H1 (cell line): ENCODE data around the gene GRHL3. TPM values are rescaled to one million over a fixed set of nuclear protein-coding genes. Genes with fewer than 3 reads are reported as not detected.
A peak's percentile ranks its signal among the peaks of the same experiment; 100 is the strongest.

Experiments
- CTCF ChIA-PET: fragments of 300-600 bp; sonication (Branson Sonifier 250); formaldehyde crosslinking; loops from one replicate; lab custom pipeline; 2021; ENCODE audit not compliant: partially characterized antibody; lab: Charles Lee
- POLR2A ChIA-PET: fragments of 300-600 bp; sonication (Branson Sonifier 250); formaldehyde crosslinking; loops from one replicate; lab custom pipeline; 2021; ENCODE audit warnings: inconsistent platforms; ENCODE audit not compliant: partially characterized antibody; lab: Charles Lee
- DNase-seq, 2 experiments: peaks; one replicate each; pipeline versions ENCODE4 v3.0.0 to v3.0.0-alpha.2; 2010 to 2022; ENCODE audit warnings: low spot score in 2 of 2, low read depth in 1 of 2, mixed read lengths in 1 of 2
- FAIRE-seq: peaks from 2 replicates; lab custom pipeline; 2011; peaks lifted over from hg19 to GRCh38; lab: Jason Lieb, UNC
- H2AFZ ChIP-seq: 2 replicates; pipeline ENCODE4 v1.8.1; 2012; ENCODE audit warnings: low read length, inconsistent platforms
- H2AK5ac ChIP-seq: 2 replicates; pipeline ENCODE4 v1.6.1; 2013; ENCODE audit warnings: low read depth, low read length
- H2BK120ac ChIP-seq: replicated peaks from 2 replicates; pipeline ENCODE3; 2013; ENCODE audit warnings: low read depth, low read length, inconsistent platforms
- H2BK12ac ChIP-seq: 2 replicates; pipeline ENCODE4 v1.6.1; 2013; ENCODE audit warnings: low read depth, low read length
- H2BK15ac ChIP-seq: 2 replicates; pipeline ENCODE4 v1.6.1; 2013; ENCODE audit warnings: low read length
- H2BK20ac ChIP-seq: 2 replicates; pipeline ENCODE4 v1.6.1; 2013; ENCODE audit warnings: low read length
- H2BK5ac ChIP-seq: 2 replicates; pipeline ENCODE4 v1.6.1; 2013; ENCODE audit warnings: low read depth, low read length
- H3K14ac ChIP-seq: 2 replicates; pipeline ENCODE4 v1.6.1; 2013; ENCODE audit warnings: inconsistent platforms; ENCODE audit not compliant: insufficient read length
- H3K18ac ChIP-seq: 2 replicates; pipeline ENCODE4 v1.6.1; 2013; ENCODE audit warnings: low read length; ENCODE audit errors: extremely low read depth
- H3K23ac ChIP-seq: 2 replicates; pipeline ENCODE4 v1.6.1; 2013; ENCODE audit warnings: inconsistent platforms; ENCODE audit not compliant: insufficient read length
- H3K23me2 ChIP-seq: 2 replicates; pipeline ENCODE4 v1.6.1; 2013; ENCODE audit warnings: low read depth, low read length
- H3K27ac ChIP-seq: 2 replicates; pipeline ENCODE4 v1.6.1; 2011; ENCODE audit warnings: low read depth, low read length, inconsistent platforms
- H3K27me3 ChIP-seq, 4 experiments: replicated peaks in 1 of 4; 1 replicate in 1 of 4; 2 replicates in 3 of 4; pipeline versions ENCODE4 v1.6.1 to v1.8.1; 2011 to 2013; ENCODE audit warnings: low read length in 3 of 4, mild to moderate bottlenecking in 3 of 4, inconsistent platforms in 2 of 4, mixed read lengths in 2 of 4, moderate library complexity in 1 of 4; ENCODE audit not compliant: control insufficient read depth in 3 of 4, insufficient read depth in 3 of 4; ENCODE audit errors: extremely low read depth in 1 of 4
- H3K36me3 ChIP-seq, 4 experiments: 2 replicates each; pipeline versions ENCODE4 v1.6.1 to v1.8.1; 2011 to 2013; ENCODE audit warnings: mild to moderate bottlenecking in 4 of 4, low read length in 3 of 4, moderate library complexity in 2 of 4, control low read depth in 1 of 4, inconsistent platforms in 1 of 4; ENCODE audit not compliant: insufficient read depth in 4 of 4, control insufficient read depth in 2 of 4
- H3K4ac ChIP-seq: replicated peaks from 2 replicates; pipeline ENCODE3; 2013; ENCODE audit warnings: low read length, low read depth, mixed read lengths, inconsistent platforms; ENCODE audit not compliant: insufficient read length
- H3K4me1 ChIP-seq, 4 experiments: replicated peaks in 1 of 4; 1 replicate in 1 of 4; 2 replicates in 3 of 4; pipeline versions ENCODE4 v1.6.1 to v1.8.1; 2011 to 2013; ENCODE audit warnings: low read length in 3 of 4, inconsistent platforms in 2 of 4, mixed read lengths in 1 of 4; ENCODE audit not compliant: insufficient read depth in 4 of 4, control insufficient read depth in 3 of 4
- H3K4me2 ChIP-seq, 2 experiments: 2 replicates each; pipeline versions ENCODE4 v1.6.1 to v1.8.1; 2011 to 2013; ENCODE audit warnings: low read depth in 2 of 2, low read length in 2 of 2, control low read depth in 1 of 2, inconsistent platforms in 1 of 2, mild to moderate bottlenecking in 1 of 2; ENCODE audit not compliant: insufficient read depth in 1 of 2
- H3K4me3 ChIP-seq, 4 experiments: fragments of 200-600, 300-600 bp in 1 of 4; sonication (generic), shearing (Covaris generic), sonication (Bioruptor Twin) in 1 of 4; 2 replicates each; pipeline versions ENCODE4 v1.5.1 to v1.8.1; 2011 to 2016; ENCODE audit warnings: low read length in 4 of 4, low read depth in 3 of 4, control low read depth in 2 of 4, inconsistent platforms in 2 of 4, mild to moderate bottlenecking in 2 of 4, mixed read lengths in 1 of 4, moderate library complexity in 1 of 4; ENCODE audit not compliant: insufficient read depth in 2 of 4; ENCODE audit errors: extremely low read depth in 1 of 4
- H3K56ac ChIP-seq: replicated peaks from 2 replicates; pipeline ENCODE3; 2013; ENCODE audit warnings: low read depth, mild to moderate bottlenecking, mixed read lengths, low read length, inconsistent platforms; ENCODE audit not compliant: insufficient read length
- H3K79me1 ChIP-seq: 2 replicates; pipeline ENCODE4 v1.6.1; 2013; ENCODE audit warnings: low read depth, low read length, control low read depth
- H3K79me2 ChIP-seq, 2 experiments: 2 replicates each; pipeline versions ENCODE4 v1.6.1 to v1.8.1; 2012 to 2013; ENCODE audit warnings: low read length in 2 of 2, mild to moderate bottlenecking in 2 of 2, inconsistent platforms in 1 of 2; ENCODE audit not compliant: insufficient read depth in 2 of 2, control insufficient read depth in 1 of 2
- H3K9ac ChIP-seq, 4 experiments: replicated peaks in 1 of 4; 1 replicate in 1 of 4; 2 replicates in 3 of 4; pipeline versions ENCODE4 v1.6.1 to v1.8.1; 2011 to 2013; ENCODE audit warnings: low read depth in 3 of 4, low read length in 3 of 4, control low read depth in 2 of 4, mild to moderate bottlenecking in 2 of 4, moderate library complexity in 2 of 4, inconsistent platforms in 1 of 4; ENCODE audit errors: extremely low read depth in 1 of 4
- H3K9me3 ChIP-seq, 2 experiments: 2 replicates each; pipeline versions ENCODE4 v1.6.1 to v1.8.1; 2012 to 2013; ENCODE audit warnings: mild to moderate bottlenecking in 2 of 2, moderate library complexity in 2 of 2, control low read depth in 1 of 2, inconsistent platforms in 1 of 2, low read depth in 1 of 2, low read length in 1 of 2, mixed read lengths in 1 of 2; ENCODE audit not compliant: insufficient read depth in 2 of 2
- H4K20me1 ChIP-seq, 2 experiments: replicated peaks in 1 of 2; 2 replicates each; pipeline versions ENCODE3 to v1.8.1; 2011 to 2013; ENCODE audit warnings: inconsistent platforms in 2 of 2, low read length in 2 of 2, mild to moderate bottlenecking in 1 of 2; ENCODE audit not compliant: insufficient read depth in 2 of 2, control insufficient read depth in 1 of 2
- H4K5ac ChIP-seq: 2 replicates; pipeline ENCODE4 v1.6.1; 2013; ENCODE audit warnings: low read length, low read depth, mixed read lengths, inconsistent platforms; ENCODE audit not compliant: insufficient read length
- H4K8ac ChIP-seq: 2 replicates; pipeline ENCODE4 v1.8.0; 2013; ENCODE audit warnings: mild to moderate bottlenecking, moderate library complexity, low read length, inconsistent platforms; ENCODE audit not compliant: insufficient read depth; ENCODE audit errors: extremely low read depth
- H4K91ac ChIP-seq: replicated peaks from 2 replicates; pipeline ENCODE3; 2013; ENCODE audit warnings: low read length, mixed read lengths, inconsistent platforms; ENCODE audit not compliant: insufficient read length
- BRCA1 ChIP-seq: IDR thresholded peaks from 2 replicates; pipeline ENCODE4 v1.6.1; 2012; ENCODE audit warnings: low read depth, low read length, improper control_type of control experiment
- EZH2 ChIP-seq: fragments of 200-600 bp; sonication (generic); IDR thresholded peaks from 2 replicates; pipeline ENCODE4 v1.7.1; 2012; ENCODE audit warnings: low read depth, mild to moderate bottlenecking, moderate library complexity, low read length, inconsistent platforms; ENCODE audit not compliant: severe bottlenecking
- KDM4A ChIP-seq: IDR thresholded peaks from one replicate; pipeline ENCODE4 v1.7.1; 2012; ENCODE audit warnings: low read depth, mild to moderate bottlenecking, moderate library complexity, low read length, inconsistent platforms; ENCODE audit not compliant: severe bottlenecking
- RBBP5 ChIP-seq: IDR thresholded peaks from 2 replicates; pipeline ENCODE4 v1.7.1; 2012; ENCODE audit warnings: low read depth, mild to moderate bottlenecking, inconsistent platforms, low read length, moderate library complexity, borderline replicate concordance
- RNF2 ChIP-seq: fragments of 200-900, 300-1000 bp; sonication (generic); IDR thresholded peaks from 2 replicates; pipeline ENCODE4 v1.7.1; 2016; ENCODE audit warnings: borderline replicate concordance, low read depth, mild to moderate bottlenecking, antibody characterized with exemption, low read length; ENCODE audit not compliant: poor library complexity, severe bottlenecking; ENCODE audit errors: missing control alignments
- SP4 ChIP-seq: IDR thresholded peaks from 2 replicates; pipeline ENCODE4 v1.6.1; 2012; ENCODE audit warnings: low read length, inconsistent platforms
- SUZ12 ChIP-seq: fragments of 200-600 bp; sonication (generic); IDR thresholded peaks from 2 replicates; pipeline ENCODE4 v1.6.1; 2012; ENCODE audit warnings: mild to moderate bottlenecking, inconsistent platforms, low read length, moderate library complexity, mixed read lengths
- YY1 ChIP-seq: IDR thresholded peaks from 2 replicates; pipeline ENCODE4 v1.6.1; 2011; ENCODE audit warnings: low read depth, mild to moderate bottlenecking, low read length
- WGBS, 2 experiments: shearing (Covaris generic) in 1 of 2; methylation state at CpG; one replicate each; pipeline versions ENCODE4 v1.1.6 to v1.1.7; 2013 to 2015; ENCODE audit warnings: low lambda C conversion rate in 2 of 2, mixed read lengths in 2 of 2, inconsistent platforms in 1 of 2, low coverage in 1 of 2, missing lambda C conversion rate in 1 of 2; ENCODE audit not compliant: insufficient replicate concordance in 2 of 2, insufficient coverage in 1 of 2, insufficient read length in 1 of 2; ENCODE audit errors: extremely low coverage in 1 of 2, missing lambda C conversion rate in 1 of 2; 5-methylcytosine and 5-hydroxymethylcytosine counted together
- polyA plus RNA-seq, 7 experiments: library from polyadenylated mRNA; depleted of rRNA in 3 of 7; stranded (reverse) in 5 of 7; unstranded in 2 of 7; fragments of >200 nt in 5 of 7; fragments of 200-250 nt in 2 of 7; gene quantifications; 1 replicate in 5 of 7; 2 replicates in 1 of 7; 4 replicates in 1 of 7; pipeline versions ENCODE4 v1.2.1 to v1.2.3, GENCODE V29; 2011 to 2013; ENCODE audit warnings: missing spikeins in 2 of 7, mixed read lengths in 2 of 7
- total RNA-seq: library from RNA; stranded (reverse); fragmentation: NEBNext Ultra II Directional; extraction: Animal tissue kit (Norgen Biotek cat#: 25700); gene quantifications from 2 replicates; pipeline ENCODE4 v1.2.1, GENCODE V29; 2021
- TF ChIP-seq, protein P1 (sequence below): IDR thresholded peaks from 2 replicates; pipeline ENCODE4 v1.6.1; 2012; ENCODE audit warnings: inconsistent platforms

The GRHL3 gene
- total and polyA plus RNA-seq, 2 of the 8 experiments (the other 6 are each of a cell fraction or from before 2014, with no cell fraction given), result 0.80 to 1.8 TPM

DNA sequence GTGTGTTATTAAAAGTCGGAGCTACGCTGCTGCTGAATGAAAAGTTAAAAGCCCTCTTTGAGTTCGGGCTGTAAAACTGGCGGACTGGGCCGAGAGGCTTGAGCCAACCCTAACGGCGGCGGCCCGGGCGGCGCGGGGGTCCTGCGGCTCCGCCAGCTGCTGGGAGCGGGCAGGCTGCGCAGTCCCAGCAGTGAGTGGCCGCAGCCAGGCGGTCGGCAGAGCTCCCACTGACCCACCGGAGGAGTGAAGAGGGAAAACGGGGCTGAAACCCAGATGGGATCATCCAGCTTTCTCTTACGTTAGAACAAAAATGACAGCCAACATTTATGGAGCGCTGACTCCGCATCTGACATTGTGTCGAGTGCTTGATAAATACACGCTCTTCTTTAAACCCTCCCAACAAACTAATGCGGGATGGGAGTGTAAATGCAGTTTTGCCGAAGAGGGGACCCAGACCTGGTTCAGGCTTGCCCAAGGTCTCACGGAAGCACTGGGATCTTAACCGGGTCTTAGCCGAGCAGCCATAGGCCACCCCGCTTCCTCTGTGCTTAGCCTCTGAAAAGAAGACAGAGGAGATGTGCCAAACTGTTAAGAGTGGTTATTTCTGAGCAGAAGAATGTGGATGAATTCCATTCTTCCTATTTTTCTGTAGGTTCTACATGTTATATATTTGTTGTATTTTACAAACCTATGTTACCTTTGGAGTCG is 3.5 kb downstream of the GRHL3 start:
- no peaks in the 10 kb centered on the region for H3K36me3 ChIP-seq
- H3K23me2 ChIP-seq, result peaks cover 15% of the 10 kb centered on the region; the same call in 1 of the 2 replicates
- 0 out of 2 replicates have a peak overlapping the region, but pooled peaks have one; percentile 37 for H4K8ac ChIP-seq
- H3K56ac ChIP-seq, result no peak overlapping the region
- no peak overlapping the region for H3K27ac ChIP-seq
- no peak overlapping the region for H2BK120ac ChIP-seq
- H2AK5ac ChIP-seq, result no peak overlapping the region
- peak overlapping the region; percentile 45 to 68 (median 56) for H3K4me3 ChIP-seq
- peak overlapping the region; percentile 85 to 92 for H3K4me2 ChIP-seq
- no peak overlapping the region for H3K23ac ChIP-seq
- no peaks in the 10 kb centered on the region for H3K79me2 ChIP-seq
- H2BK12ac ChIP-seq, result peak overlapping the region; percentile 75; the same call in 1 of the 2 replicates
- ChIA-PET CTCF (interaction anchor here (0.7 to 7.8 kb wide), 8 partner anchors 8 to 123 kb away, joined by 3 to 60 read pairs (median 4); no protein-coding TSS in a partner anchor), POLR2A (interaction anchor here (0.6 to 2.1 kb wide), 4 partner anchors 10 to 108 kb away, joined by 3 to 6 read pairs (median 4); no protein-coding TSS in a partner anchor)
- no peak overlapping the region for H2BK20ac ChIP-seq
- H2BK15ac ChIP-seq, result peak overlapping the region; percentile 16; the same call in 1 of the 2 replicates
- peaks cover 0 to 42% (median 38%) of the 10 kb centered on the region in 4 experiments; a peak in 6 of 7 replicates for H3K27me3 ChIP-seq
- no peak overlapping the region for H3K9ac ChIP-seq
- no peak overlapping the region for H2BK5ac ChIP-seq
- no peaks in the 10 kb centered on the region for H3K79me1 ChIP-seq
- H3K18ac ChIP-seq, result peak overlapping the region; percentile 19
- 11% methylated on average over 33 of the region's 33 CpGs; no CpG with 5 or more reads in 1 of the 2 experiments for WGBS, 2 experiments
- no peaks in the 10 kb centered on the region for H3K9me3 ChIP-seq
- H4K5ac ChIP-seq, result no peak overlapping the region
- FAIRE-seq, result no peak
- peak in 1 of 2 experiments; percentile 53 for DNase-seq
- no peak for TF ChIP-seq BRCA1
- no peak for TF ChIP-seq SP4
- peak; percentile 58; the same call in 1 of the 2 replicates for TF ChIP-seq SUZ12
- TF ChIP-seq, protein P1, sequence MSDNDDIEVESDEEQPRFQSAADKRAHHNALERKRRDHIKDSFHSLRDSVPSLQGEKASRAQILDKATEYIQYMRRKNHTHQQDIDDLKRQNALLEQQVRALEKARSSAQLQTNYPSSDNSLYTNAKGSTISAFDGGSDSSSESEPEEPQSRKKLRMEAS, result no peak
- 0 out of 2 replicates have a peak, but pooled peaks have one; percentile 0 for TF ChIP-seq YY1
- peak; percentile 15 for TF ChIP-seq EZH2
- peak; percentile 43 for TF ChIP-seq RNF2
- TF ChIP-seq KDM4A, result no peak
- TF ChIP-seq RBBP5, result peak; percentile 36; the same call in 1 of the 2 replicates
- TF ChIP-seq, all 59 proteins: peak for 5
- no peaks in the 10 kb centered on the region for H4K20me1 ChIP-seq
- H3K4ac ChIP-seq, result no peak overlapping the region
- H3K14ac ChIP-seq, result no peak overlapping the region
- H2AFZ ChIP-seq, result peak overlapping the region; percentile 83; the same call in 1 of the 2 replicates
- H3K4me1 ChIP-seq, result peaks cover 8 to 22% (median 13%) of the 10 kb centered on the region in 4 experiments
- no peak overlapping the region for H4K91ac ChIP-seq
